K562 (cell line): ENCODE results near the gene SUCLG1. TPM values are rescaled to one million over a fixed set of nuclear protein-coding genes. Genes with fewer than 3 reads are reported as not detected.

ENCODE experiments used
- ARNT ChIP-seq, 2 experiments: fragments of 450-650 bp; IDR thresholded peaks; 2 replicates each; pipeline ENCODE4 v1.6.1; 2016; ENCODE audit warnings: mild to moderate bottlenecking in 1 of 2
- BDP1 ChIP-seq: IDR thresholded peaks from 3 replicates; pipeline ENCODE4 v1.6.1; 2011; ENCODE audit not compliant: insufficient read length, insufficient read depth
- CGGBP1 ChIP-seq: fragments of 250-450 bp; sonication (Bioruptor Pico); IDR thresholded peaks from 2 replicates; pipeline ENCODE4 v1.9.0; 2021; ENCODE audit warnings: mild to moderate bottlenecking
- FOXJ2 ChIP-seq: fragments of 200-800 bp; sonication (Bioruptor generic); IDR thresholded peaks from 2 replicates; pipeline ENCODE4 v1.6.1; 2016; ENCODE audit warnings: missing genetic modification characterization, missing compliant biosample characterization
- HMG20A ChIP-seq: fragments of 450-650 bp; formaldehyde crosslinking; conservative IDR thresholded peaks from 2 replicates; pipeline ENCODE4 v1.4.0; 2020; ENCODE audit warnings: mild to moderate bottlenecking, mixed read lengths
- IFI16 ChIP-seq: fragments of 250-450 bp; sonication (Bioruptor Pico); IDR thresholded peaks from 2 replicates; pipeline ENCODE4 v2.1.2; 2022; ENCODE audit warnings: mild to moderate bottlenecking, inconsistent platforms
- ILK ChIP-seq: fragments of 450-650 bp; IDR thresholded peaks from 2 replicates; pipeline ENCODE4 v1.6.1; 2016; ENCODE audit warnings: missing genetic modification characterization, low read depth, mild to moderate bottlenecking, missing compliant biosample characterization, moderate library complexity, borderline replicate concordance
- MCM5 ChIP-seq: fragments of 450-650 bp; IDR thresholded peaks from 2 replicates; pipeline ENCODE4 v1.6.1; 2016; ENCODE audit warnings: low read depth
- TBP ChIP-seq: optimal IDR thresholded peaks from 2 replicates; pipeline ENCODE3; 2011; ENCODE audit warnings: low read depth, low read length, improper control_type of control experiment
- TEAD4 ChIP-seq, 2 experiments: sonication (generic) in 1 of 2; formaldehyde crosslinking in 1 of 2; IDR thresholded peaks; 2 replicates each; pipeline versions ENCODE4 v1.6.1 to v1.8.0; 2012 to 2022; ENCODE audit warnings: borderline replicate concordance in 1 of 2, inconsistent platforms in 1 of 2, low read length in 1 of 2, mild to moderate bottlenecking in 1 of 2, missing genetic modification reagents in 1 of 2
- THRAP3 ChIP-seq: fragments of 450-650 bp; IDR thresholded peaks from 2 replicates; pipeline ENCODE4 v1.6.1; 2016; ENCODE audit warnings: mild to moderate bottlenecking, inconsistent platforms, borderline replicate concordance
- ZC3H8 ChIP-seq: fragments of 450-650 bp; IDR thresholded peaks from 2 replicates; pipeline ENCODE4 v1.6.1; 2017
- ZNF253 ChIP-seq: fragments of 250-450 bp; sonication (Bioruptor Pico); conservative IDR thresholded peaks from 2 replicates; pipeline ENCODE4 v1.6.1; 2021; ENCODE audit warnings: mild to moderate bottlenecking
- ZNF3 ChIP-seq: fragments of 250-450 bp; sonication (Bioruptor Pico); IDR thresholded peaks from 2 replicates; pipeline ENCODE4 v1.5.0; 2021; ENCODE audit warnings: mild to moderate bottlenecking, moderate library complexity
- ZNF444 ChIP-seq: fragments of 250-450 bp; sonication (Bioruptor Pico); IDR thresholded peaks from 2 replicates; pipeline ENCODE4 v1.4.0; 2020; ENCODE audit warnings: mild to moderate bottlenecking, moderate library complexity
- ZNF778 ChIP-seq: fragments of 450-650 bp; formaldehyde crosslinking; IDR thresholded peaks from 2 replicates; pipeline ENCODE4 v1.4.0; 2020; ENCODE audit warnings: mild to moderate bottlenecking, moderate library complexity
- polyA plus RNA-seq, 8 experiments: library from polyadenylated mRNA; depleted of rRNA in 4 of 8; stranded (reverse) in 5 of 8; unstranded in 3 of 8; fragments of >200 nt; fragmentation: Nextera tagmentation in 2 of 8; fragmentation: Illumina TruSeq in 1 of 8; extraction: Ambion mirVana in 2 of 8; extraction: Trizol in 1 of 8; gene quantifications; 2 replicates each; pipeline versions ENCODE4 v1.2.1 to v1.2.3, GENCODE V29; 2011 to 2014; ENCODE audit warnings: inconsistent platforms in 1 of 8, missing spikeins in 1 of 8
- total RNA-seq, 7 experiments: library from RNA; depleted of rRNA in 6 of 7; stranded (reverse); fragments of >200 nt in 6 of 7; fragmentation: Illumina TruSeq in 2 of 7; extraction: Trizol in 2 of 7; gene quantifications; 2 replicates each; pipeline versions ENCODE4 v1.2.1 to v1.2.3, GENCODE V29; 2011 to 2021; ENCODE audit warnings: low replicate concordance in 1 of 7
- TF ChIP-seq, protein P1 (sequence below): sonication (generic); formaldehyde crosslinking; IDR thresholded peaks from 2 replicates; pipeline ENCODE4 v1.5.0; 2020; ENCODE audit warnings: missing genetic modification reagents
- TF ChIP-seq, protein P2 (sequence below): sonication (generic); formaldehyde crosslinking; IDR thresholded peaks from 2 replicates; pipeline ENCODE4 v1.8.0; 2023; ENCODE audit warnings: mild to moderate bottlenecking, missing genetic modification reagents
- TF ChIP-seq, protein P3 (sequence below): IDR thresholded peaks from 2 replicates; pipeline ENCODE4 v1.6.1; 2011; ENCODE audit not compliant: insufficient read length; ENCODE audit errors: extremely low read depth
- TF ChIP-seq, protein P4 (sequence below): sonication (generic); formaldehyde crosslinking; IDR thresholded peaks from 2 replicates; pipeline ENCODE4 v1.8.1; 2023; ENCODE audit warnings: missing genetic modification reagents, mild to moderate bottlenecking, borderline replicate concordance

Gene SUCLG1
- total and polyA plus RNA-seq, 9 of the 15 experiments (the other 6 are each of a cell fraction or from before 2014, with no cell fraction given): 90.5 to 325 (median 115) TPM

DNA sequence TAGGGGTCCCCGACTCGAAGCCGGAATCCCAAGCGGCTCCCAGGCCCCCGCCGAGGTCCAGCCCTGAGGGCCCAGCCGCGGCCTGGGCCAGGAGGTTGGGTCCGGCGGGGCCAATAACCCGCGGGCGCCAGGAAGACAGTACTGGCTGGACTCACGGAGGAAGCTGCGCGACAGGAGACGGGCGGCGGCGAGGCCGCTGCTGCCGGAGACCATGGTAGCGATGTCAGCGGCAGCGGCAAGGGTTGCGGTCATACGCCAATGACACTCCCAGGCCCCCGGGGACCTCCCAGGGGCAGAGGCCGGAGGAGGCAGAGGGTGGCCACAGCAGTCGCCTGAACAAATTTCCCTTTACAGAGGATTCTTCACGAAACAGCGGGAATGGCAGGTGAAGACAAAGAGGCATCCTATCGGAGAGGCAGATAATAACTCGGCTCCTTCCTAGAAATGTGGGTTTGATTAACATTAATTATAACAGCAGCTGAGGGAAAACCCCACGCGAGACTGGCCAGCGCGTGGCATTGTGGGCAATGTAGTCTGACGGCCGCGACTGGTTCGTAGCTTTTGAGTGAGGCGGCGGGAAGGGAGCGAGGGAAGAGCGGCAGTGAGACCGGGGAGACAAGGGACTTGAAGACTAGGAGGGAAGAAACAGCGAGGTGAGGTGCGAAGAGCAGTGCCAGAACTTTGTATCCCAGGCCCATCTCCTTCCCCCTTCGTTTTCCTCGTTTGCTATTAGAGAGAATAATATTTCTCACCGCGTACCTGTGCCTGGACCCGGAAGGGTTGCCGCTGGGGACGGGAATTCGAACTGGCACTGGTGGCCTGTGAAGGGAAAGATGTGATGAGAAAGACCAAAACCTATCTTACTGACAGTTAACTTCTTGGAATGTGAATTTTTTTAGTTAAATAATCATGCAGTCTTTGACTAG, at the start of gene SUCLG1 (continued):
- TF ChIP-seq, protein P1, sequence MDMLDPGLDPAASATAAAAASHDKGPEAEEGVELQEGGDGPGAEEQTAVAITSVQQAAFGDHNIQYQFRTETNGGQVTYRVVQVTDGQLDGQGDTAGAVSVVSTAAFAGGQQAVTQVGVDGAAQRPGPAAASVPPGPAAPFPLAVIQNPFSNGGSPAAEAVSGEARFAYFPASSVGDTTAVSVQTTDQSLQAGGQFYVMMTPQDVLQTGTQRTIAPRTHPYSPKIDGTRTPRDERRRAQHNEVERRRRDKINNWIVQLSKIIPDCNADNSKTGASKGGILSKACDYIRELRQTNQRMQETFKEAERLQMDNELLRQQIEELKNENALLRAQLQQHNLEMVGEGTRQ (CRISPR knock-in tag): no peak
- no peak for TF ChIP-seq HMG20A (CRISPR knock-in tag)
- TF ChIP-seq ARNT (IDR thresholded peaks at IDR 0.05): peak; percentile 17 to 60; a peak in 2 of 4 replicates
- TF ChIP-seq ZNF3 (CRISPR knock-in tag): no peak
- no peak for TF ChIP-seq FOXJ2 (tag)
- no peak for TF ChIP-seq ZNF253 (CRISPR knock-in tag)
- TF ChIP-seq TEAD4 (IDR thresholded peaks at IDR 0.05; ENCODE audit: low read length): no peak
- no peak for TF ChIP-seq TEAD4 (CRISPR knock-in tag; IDR thresholded peaks at IDR 0.05; ENCODE audit: borderline replicate concordance)
- TF ChIP-seq ILK (tag): no peak
- TF ChIP-seq BDP1: no peak
- no peak for TF ChIP-seq ZC3H8
- TF ChIP-seq, protein P2, sequence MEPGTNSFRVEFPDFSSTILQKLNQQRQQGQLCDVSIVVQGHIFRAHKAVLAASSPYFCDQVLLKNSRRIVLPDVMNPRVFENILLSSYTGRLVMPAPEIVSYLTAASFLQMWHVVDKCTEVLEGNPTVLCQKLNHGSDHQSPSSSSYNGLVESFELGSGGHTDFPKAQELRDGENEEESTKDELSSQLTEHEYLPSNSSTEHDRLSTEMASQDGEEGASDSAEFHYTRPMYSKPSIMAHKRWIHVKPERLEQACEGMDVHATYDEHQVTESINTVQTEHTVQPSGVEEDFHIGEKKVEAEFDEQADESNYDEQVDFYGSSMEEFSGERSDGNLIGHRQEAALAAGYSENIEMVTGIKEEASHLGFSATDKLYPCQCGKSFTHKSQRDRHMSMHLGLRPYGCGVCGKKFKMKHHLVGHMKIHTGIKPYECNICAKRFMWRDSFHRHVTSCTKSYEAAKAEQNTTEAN: no peak
- TF ChIP-seq THRAP3: no peak
- TF ChIP-seq ZNF444 (CRISPR knock-in tag): no peak
- TF ChIP-seq MCM5: no peak
- TF ChIP-seq, protein P3, sequence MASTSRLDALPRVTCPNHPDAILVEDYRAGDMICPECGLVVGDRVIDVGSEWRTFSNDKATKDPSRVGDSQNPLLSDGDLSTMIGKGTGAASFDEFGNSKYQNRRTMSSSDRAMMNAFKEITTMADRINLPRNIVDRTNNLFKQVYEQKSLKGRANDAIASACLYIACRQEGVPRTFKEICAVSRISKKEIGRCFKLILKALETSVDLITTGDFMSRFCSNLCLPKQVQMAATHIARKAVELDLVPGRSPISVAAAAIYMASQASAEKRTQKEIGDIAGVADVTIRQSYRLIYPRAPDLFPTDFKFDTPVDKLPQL: no peak
- TF ChIP-seq IFI16 (CRISPR knock-in tag): no peak
- TF ChIP-seq, protein P4, sequence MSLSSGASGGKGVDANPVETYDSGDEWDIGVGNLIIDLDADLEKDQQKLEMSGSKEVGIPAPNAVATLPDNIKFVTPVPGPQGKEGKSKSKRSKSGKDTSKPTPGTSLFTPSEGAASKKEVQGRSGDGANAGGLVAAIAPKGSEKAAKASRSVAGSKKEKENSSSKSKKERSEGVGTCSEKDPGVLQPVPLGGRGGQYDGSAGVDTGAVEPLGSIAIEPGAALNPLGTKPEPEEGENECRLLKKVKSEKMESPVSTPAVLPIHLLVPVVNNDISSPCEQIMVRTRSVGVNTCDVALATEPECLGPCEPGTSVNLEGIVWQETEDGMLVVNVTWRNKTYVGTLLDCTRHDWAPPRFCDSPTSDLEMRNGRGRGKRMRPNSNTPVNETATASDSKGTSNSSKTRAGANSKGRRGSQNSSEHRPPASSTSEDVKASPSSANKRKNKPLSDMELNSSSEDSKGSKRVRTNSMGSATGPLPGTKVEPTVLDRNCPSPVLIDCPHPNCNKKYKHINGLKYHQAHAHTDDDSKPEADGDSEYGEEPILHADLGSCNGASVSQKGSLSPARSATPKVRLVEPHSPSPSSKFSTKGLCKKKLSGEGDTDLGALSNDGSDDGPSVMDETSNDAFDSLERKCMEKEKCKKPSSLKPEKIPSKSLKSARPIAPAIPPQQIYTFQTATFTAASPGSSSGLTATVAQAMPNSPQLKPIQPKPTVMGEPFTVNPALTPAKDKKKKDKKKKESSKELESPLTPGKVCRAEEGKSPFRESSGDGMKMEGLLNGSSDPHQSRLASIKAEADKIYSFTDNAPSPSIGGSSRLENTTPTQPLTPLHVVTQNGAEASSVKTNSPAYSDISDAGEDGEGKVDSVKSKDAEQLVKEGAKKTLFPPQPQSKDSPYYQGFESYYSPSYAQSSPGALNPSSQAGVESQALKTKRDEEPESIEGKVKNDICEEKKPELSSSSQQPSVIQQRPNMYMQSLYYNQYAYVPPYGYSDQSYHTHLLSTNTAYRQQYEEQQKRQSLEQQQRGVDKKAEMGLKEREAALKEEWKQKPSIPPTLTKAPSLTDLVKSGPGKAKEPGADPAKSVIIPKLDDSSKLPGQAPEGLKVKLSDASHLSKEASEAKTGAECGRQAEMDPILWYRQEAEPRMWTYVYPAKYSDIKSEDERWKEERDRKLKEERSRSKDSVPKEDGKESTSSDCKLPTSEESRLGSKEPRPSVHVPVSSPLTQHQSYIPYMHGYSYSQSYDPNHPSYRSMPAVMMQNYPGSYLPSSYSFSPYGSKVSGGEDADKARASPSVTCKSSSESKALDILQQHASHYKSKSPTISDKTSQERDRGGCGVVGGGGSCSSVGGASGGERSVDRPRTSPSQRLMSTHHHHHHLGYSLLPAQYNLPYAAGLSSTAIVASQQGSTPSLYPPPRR (CRISPR knock-in tag): no peak
- TF ChIP-seq ZNF778 (CRISPR knock-in tag): no peak
- peak; percentile 69 for TF ChIP-seq TBP
- no peak for TF ChIP-seq CGGBP1 (CRISPR knock-in tag)
